Psoas muscle (tissue), 8 donors: ENCODE data around the gene C12orf54. TPM values are rescaled to one million over a fixed set of nuclear protein-coding genes. Genes with fewer than 3 reads are reported as not detected.
"Not testable (repeated sequence)": the region's sequence is repeated elsewhere in the genome, so short reads cannot be mapped to it uniquely, and the experiment has no call there.

Experiments
- ATAC-seq, 4 donors: fragments of 200-7000 bp; cut with Tn5 transposase; one replicate each; pipeline ENCODE4 v1.9.1; 2020; ENCODE audit warnings: moderate library complexity in 3 of 4, mild to moderate bottlenecking in 2 of 4
- DNase-seq, 2 donors: peaks; one replicate each; pipeline ENCODE4 v3.0.0-alpha.2; 2020
- H3K27ac ChIP-seq: fragments of 200-600 bp; one replicate; pipeline ENCODE4 v1.8.0; 2022
- H3K27me3 ChIP-seq, 3 donors: fragments of 200-600 bp in 1 of 3; one replicate each; pipeline versions ENCODE4 v1.6.1 to v1.8.0; 2013 to 2022; ENCODE audit warnings: low read length in 2 of 3, mild to moderate bottlenecking in 2 of 3, moderate library complexity in 1 of 3; ENCODE audit not compliant: insufficient read depth in 3 of 3
- H3K36me3 ChIP-seq, 2 donors: fragments of 200-600 bp in 1 of 2; one replicate each; pipeline versions ENCODE4 v1.6.1 to v1.8.0; 2013 to 2022; ENCODE audit warnings: low read depth in 1 of 2, mild to moderate bottlenecking in 1 of 2, moderate library complexity in 1 of 2; ENCODE audit not compliant: insufficient read depth in 1 of 2
- H3K4me1 ChIP-seq: fragments of 200-600 bp; one replicate; pipeline ENCODE4 v1.8.0; 2022
- H3K4me3 ChIP-seq: fragments of 200-600 bp; one replicate; pipeline ENCODE4 v1.8.0; 2022; ENCODE audit warnings: mild to moderate bottlenecking
- H3K9me3 ChIP-seq: fragments of 200-600 bp; one replicate; pipeline ENCODE4 v1.8.0; 2022
- CTCF ChIP-seq: fragments of 200-600 bp; IDR thresholded peaks from one replicate; pipeline ENCODE4 v1.8.0; 2022; ENCODE audit warnings: antibody characterized with exemption
- WGBS, 3 donors: extraction: QIAGEN DNeasy Blood & Tissue Kit; methylation state at CpG; one replicate each; pipeline versions ENCODE4 v1.1.6 to v1.1.7; 2013; 5-methylcytosine and 5-hydroxymethylcytosine counted together
- intact Hi-C, 2 donors: fragments of 100-400 bp; cut with DNase I; formaldehyde crosslinking; loops; one replicate each; pipeline versions ENCODE4 v1.11.0 to v1.14.2; 2022
- polyA plus RNA-seq, 3 donors: library from polyadenylated mRNA; stranded (reverse); fragments of 200-250 nt; gene quantifications; one replicate each; pipeline ENCODE4 v1.2.3, GENCODE V29; 2013
- total RNA-seq, 4 donors: library from RNA; stranded (reverse); fragmentation: NEBNext Ultra II Directional in 2 of 4; extraction: Animal tissue kit (Norgen Biotek cat#: 25700) in 2 of 4; gene quantifications; one replicate each; pipeline versions ENCODE4 v1.2.1 to v1.2.4, GENCODE V29; 2021 to 2023
- donor health status: healthy with polysubstance abuse.
- donor health status: DM: no; HTN: no; CAD: no; lungs with moderate emphysema.
- donor health status: Bipolar disorder and iron deficiency.
- donor health status: healthy.
- donor health status: DM: yes; HTN: yes; CAD: no.
- donor health status: DM: no; HTN: no; CAD: no.
- donor health status: DM: no; HTN: no; CAD: no.
- donor health status: DM: yes; HTN: yes; CAD: no.

Gene C12orf54
- total and polyA plus RNA-seq, 7 donors: 0.06 to 2.0 TPM; not detected in 5

- Histone ChIP-seq H3K27ac (no peak overlapping the region), H3K9me3 (no peaks in the 10 kb centered on the region), H3K4me3 (no peak overlapping the region), H3K36me3 (no peaks in the 10 kb centered on the region), H3K4me1 (peaks cover 4% of the 10 kb centered on the region), H3K27me3 (no peaks in the 10 kb centered on the region)
- no peak for TF ChIP-seq CTCF
- 35 to 53% (median 44%) methylated on average over 4 of the region's 4 CpGs for WGBS, 3 donors
- ATAC-seq: peak in 1 of 4 donors; percentile 57
- intact Hi-C loops: no loop called here
- DNase-seq: no peak
Observed at GRCh38 chr12:48446161-48446776, 36.0 kb upstream of the C12orf54 start.

- no peak overlapping the region for H3K4me3 ChIP-seq
- H3K27ac ChIP-seq: no peak overlapping the region
- ATAC-seq: no peak
- peaks cover 4% of the 10 kb centered on the region for H3K4me1 ChIP-seq
- no peaks in the 10 kb centered on the region for H3K9me3 ChIP-seq
- WGBS, 3 donors: 60 to 78% (median 76%) methylated on average over 1 of the region's 1 CpG
- no peak for TF ChIP-seq CTCF
- H3K36me3 ChIP-seq: no peaks in the 10 kb centered on the region
- intact Hi-C loops: no loop called here
- DNase-seq: no peak
- no peaks in the 10 kb centered on the region for H3K27me3 ChIP-seq
Observed at GRCh38 chr12:48447755-48448154, 34.5 kb upstream of the C12orf54 start.

GRCh38 chr12:48451372-48451771 is 30.9 kb upstream of the C12orf54 start:
- DNase-seq: no peak

GRCh38 chr12:48452961-48453360 is 29.3 kb upstream of the C12orf54 start:
- not testable (repeated sequence) for H3K27me3 ChIP-seq

More at GRCh38 chr12:48451372-48451771, 30.9 kb upstream of the C12orf54 start:
- Histone ChIP-seq H3K4me1 (peaks cover under 1% of the 10 kb centered on the region), H3K4me3 (no peak overlapping the region), H3K36me3 (no peaks in the 10 kb centered on the region), H3K27ac (no peak overlapping the region), H3K27me3 (no peaks in the 10 kb centered on the region), H3K9me3 (no peaks in the 10 kb centered on the region)
- TF ChIP-seq CTCF: no peak
- intact Hi-C loops: no loop called here
- no peak for ATAC-seq
- WGBS, 3 donors: 83 to 90% (median 89%) methylated on average over 1 of the region's 1 CpG

GRCh38 chr12:48454667-48455066 is 27.6 kb upstream of the C12orf54 start:
- H3K9me3 ChIP-seq: no peaks in the 10 kb centered on the region
- TF ChIP-seq CTCF: peak; percentile 33
- no peak overlapping the region for H3K27ac ChIP-seq
- peaks cover 0 to 6% of the 10 kb centered on the region in 2 donors for H3K36me3 ChIP-seq
- WGBS, 3 donors: 86 to 90% (median 88%) methylated on average over 1 of the region's 1 CpG
- H3K4me1 ChIP-seq: no peaks in the 10 kb centered on the region
- H3K27me3 ChIP-seq: no peaks in the 10 kb centered on the region
- intact Hi-C loops: no loop called here
- ATAC-seq: no peak
- no peak overlapping the region for H3K4me3 ChIP-seq
- DNase-seq: no peak

More at GRCh38 chr12:48452961-48453360, 29.3 kb upstream of the C12orf54 start:
- intact Hi-C loops, H3K27ac ChIP-seq, H3K4me1 ChIP-seq, H3K4me3 ChIP-seq, ATAC-seq, H3K9me3 ChIP-seq, H3K36me3 ChIP-seq, DNase-seq: not testable (repeated sequence)
- 66 to 85% (median 79%) methylated on average over 2 of the region's 2 CpGs for WGBS, 3 donors
